KG1 (cell line): ENCODE results near the gene GUCA2A.

Experiments used
- DNase-seq: peaks from one replicate; lab custom pipeline; 2025; lab: John Stamatoyannopoulos, UW

Gene GUCA2A

GRCh38 chr1:42130061-42130660, 34.4 kb downstream of the GUCA2A start:
- no peak for DNase-seq

- no peak for DNase-seq
Observed at GRCh38 chr1:42128964-42129363, 35.6 kb downstream of the GUCA2A start.

GRCh38 chr1:42128499-42128898, 36.0 kb downstream of the GUCA2A start:
- DNase-seq, result no peak

GRCh38 chr1:42127767-42128166, 36.8 kb downstream of the GUCA2A start:
- DNase-seq, result no peak

- no peak for DNase-seq
Observed at GRCh38 chr1:42125552-42125951, 39.0 kb downstream of the GUCA2A start.

- DNase-seq, result no peak
Observed at GRCh38 chr1:42122408-42122807, 42.1 kb downstream of the GUCA2A start.

GRCh38 chr1:42118125-42118524, 46.4 kb downstream of the GUCA2A start:
- no peak for DNase-seq

GRCh38 chr1:42117214-42117613, 47.3 kb downstream of the GUCA2A start:
- DNase-seq, result no peak

- DNase-seq, result no peak
Observed at GRCh38 chr1:42114229-42114628, 50.3 kb downstream of the GUCA2A start.
